HG03095 (cell line): ENCODE results near the gene CBLL1.
A peak's percentile ranks its signal among the peaks of the same experiment; 100 is the strongest.

ENCODE experiments used
- ATAC-seq: cut with Tn5 transposase; IDR thresholded peaks from one replicate; pipeline ENCODE4 v1.9.1; 2021; ENCODE audit warnings: moderate library complexity; ENCODE audit not compliant: unreplicated experiment

The CBLL1 gene

GRCh38 chr7:107743567-107744344 lies at the start of gene CBLL1:
Gene CBLL1 (plus strand): TSS chr7:107744142. CDS start chr7:107744164, 22 bp downstream.
- ATAC-seq: peak; percentile 93

- no peak for ATAC-seq
Observed at GRCh38 chr7:107694386-107694785, 49.6 kb upstream of the CBLL1 start.

- no peak for ATAC-seq
Observed at GRCh38 chr7:107696330-107696946, 47.5 kb upstream of the CBLL1 start.

GRCh38 chr7:107697321-107698049 lies 46.5 kb upstream of the CBLL1 start:
- ATAC-seq: no peak

- no peak for ATAC-seq
Observed at GRCh38 chr7:107700570-107700969, 43.4 kb upstream of the CBLL1 start.

- ATAC-seq: no peak
Observed at GRCh38 chr7:107701191-107701590, 42.8 kb upstream of the CBLL1 start.

- ATAC-seq: no peak
Observed at GRCh38 chr7:107703219-107703618, 40.7 kb upstream of the CBLL1 start.

GRCh38 chr7:107703872-107704271 lies 40.1 kb upstream of the CBLL1 start:
- ATAC-seq: no peak

- no peak for ATAC-seq
Observed at GRCh38 chr7:107708956-107709355, 35.0 kb upstream of the CBLL1 start.

GRCh38 chr7:107711301-107711700 lies 32.6 kb upstream of the CBLL1 start:
- no peak for ATAC-seq

GRCh38 chr7:107712025-107712424 lies 31.9 kb upstream of the CBLL1 start:
- no peak for ATAC-seq

- ATAC-seq: no peak
Observed at GRCh38 chr7:107712896-107713295, 31.0 kb upstream of the CBLL1 start.

- no peak for ATAC-seq
Observed at GRCh38 chr7:107715531-107715930, 28.4 kb upstream of the CBLL1 start.

GRCh38 chr7:107718456-107719193 lies 25.3 kb upstream of the CBLL1 start:
- no peak for ATAC-seq

- ATAC-seq: no peak
Observed at GRCh38 chr7:107721286-107721685, 22.7 kb upstream of the CBLL1 start.

- ATAC-seq: no peak
Observed at GRCh38 chr7:107723255-107723654, 20.7 kb upstream of the CBLL1 start.

- no peak for ATAC-seq
Observed at GRCh38 chr7:107725138-107725740, 18.7 kb upstream of the CBLL1 start.

GRCh38 chr7:107726356-107727130 lies 17.4 kb upstream of the CBLL1 start:
- no peak for ATAC-seq

- no peak for ATAC-seq
Observed at GRCh38 chr7:107728276-107728675, 15.7 kb upstream of the CBLL1 start.
